Mesothelial cell of epicardium (in vitro differentiated cells): ENCODE results near the gene DUSP10. TPM values are rescaled to one million over a fixed set of nuclear protein-coding genes. Genes with fewer than 3 reads are reported as not detected.

Experiments used
- DNase-seq, 2 experiments: peaks; one replicate each; pipeline ENCODE4 v3.0.0; 2021; ENCODE audit warnings: low spot score in 2 of 2; ENCODE audit not compliant: unreplicated experiment in 2 of 2
- H3K27ac Mint-ChIP-seq: 2 replicates; pipeline ENCODE4 v1.8.0; 2021; ENCODE audit warnings: mixed read lengths
- H3K27me3 Mint-ChIP-seq: 2 replicates; pipeline ENCODE4 v1.8.0; 2021; ENCODE audit warnings: low read depth, mixed read lengths
- H3K36me3 Mint-ChIP-seq: 2 replicates; pipeline ENCODE4 v1.8.0; 2021; ENCODE audit warnings: mixed read lengths
- H3K4me1 Mint-ChIP-seq: 2 replicates; pipeline ENCODE4 v1.8.0; 2021; ENCODE audit warnings: mixed read lengths
- H3K4me3 Mint-ChIP-seq: 2 replicates; pipeline ENCODE4 v1.8.0; 2021; ENCODE audit warnings: mild to moderate bottlenecking, moderate library complexity, mixed read lengths
- H3K9me3 Mint-ChIP-seq: 2 replicates; pipeline ENCODE4 v1.8.0; 2021; ENCODE audit warnings: mixed read lengths
- CTCF ChIP-seq: fragments of 200-600 bp; sonication (generic); IDR thresholded peaks from one replicate; pipeline ENCODE4 v1.5.0; 2021; ENCODE audit warnings: antibody characterized with exemption; ENCODE audit not compliant: unreplicated experiment
- total RNA-seq: library from RNA; stranded (reverse); gene quantifications from 3 replicates; pipeline ENCODE4 v1.2.1, GENCODE V29; 2021

DUSP10 gene
- total RNA-seq, 1 donor from 2014 or later, result 4.0 TPM

- Mint-ChIP-seq H3K4me3 (no peak overlapping the region), H3K4me1 (peaks cover 10% of the 10 kb centered on the region), H3K36me3 (no peaks in the 10 kb centered on the region), H3K27me3 (peaks cover 10% of the 10 kb centered on the region), H3K9me3 (no peaks in the 10 kb centered on the region), H3K27ac (no peak overlapping the region)
- no peak for TF ChIP-seq CTCF
- no peak for DNase-seq
These were observed 2.7 kb downstream of the DUSP10 start for GRCh38 chr1:221739018-221739676.

- Mint-ChIP-seq H3K36me3 (no peaks in the 10 kb centered on the region), H3K9me3 (no peaks in the 10 kb centered on the region), H3K4me3 (no peak overlapping the region), H3K27me3 (peaks cover 10% of the 10 kb centered on the region), H3K4me1 (no peaks in the 10 kb centered on the region), H3K27ac (no peak overlapping the region)
- DNase-seq, result no peak
- TF ChIP-seq CTCF, result no peak
These were observed 5.2 kb downstream of the DUSP10 start for GRCh38 chr1:221736714-221737113.

- Mint-ChIP-seq H3K27me3 (peaks cover 10% of the 10 kb centered on the region), H3K27ac (no peak overlapping the region), H3K36me3 (no peaks in the 10 kb centered on the region), H3K9me3 (no peaks in the 10 kb centered on the region), H3K4me3 (no peak overlapping the region), H3K4me1 (no peaks in the 10 kb centered on the region)
- no peak for DNase-seq
- TF ChIP-seq CTCF, result no peak
These were observed 5.9 kb downstream of the DUSP10 start for GRCh38 chr1:221735999-221736398.

GRCh38 chr1:221734187-221734586, 7.7 kb downstream of the DUSP10 start:
- H3K4me3 Mint-ChIP-seq, result no peak overlapping the region
- H3K27me3 Mint-ChIP-seq, result peaks cover 10% of the 10 kb centered on the region
- H3K9me3 Mint-ChIP-seq, result no peaks in the 10 kb centered on the region
- DNase-seq, result no peak
- no peak overlapping the region for H3K27ac Mint-ChIP-seq
- TF ChIP-seq CTCF, result no peak
- no peaks in the 10 kb centered on the region for H3K36me3 Mint-ChIP-seq
- H3K4me1 Mint-ChIP-seq, result peaks cover 9% of the 10 kb centered on the region

- Mint-ChIP-seq H3K36me3 (no peaks in the 10 kb centered on the region), H3K4me3 (no peak overlapping the region), H3K27ac (no peak overlapping the region), H3K27me3 (no peaks in the 10 kb centered on the region), H3K4me1 (peaks cover 9% of the 10 kb centered on the region), H3K9me3 (no peaks in the 10 kb centered on the region)
- TF ChIP-seq CTCF, result no peak
- DNase-seq, result no peak
These were observed 9.8 kb downstream of the DUSP10 start for GRCh38 chr1:221732052-221732451.
